ENCODE data around the gene DNAJC4. TPM values are rescaled to one million over a fixed set of nuclear protein-coding genes. Genes with fewer than 3 reads are reported as not detected.

The DNAJC4 gene
- total RNA-seq, 4 donors from 2014 or later: 52.6 to 214 (median 76.0) TPM

- 74% methylated on average over 27 of the region's 27 CpGs; no CpG with 5 or more reads in 1 of the 2 donors for WGBS, 2 donors (ENCODE audit: low coverage in 1 of 2)
- Histone ChIP-seq H3K27me3 (no peaks in the 10 kb centered on the region), H3K27ac (peak overlapping the region; percentile 97 to 99 (median 98)), H3K4me1 (peaks cover 10 to 35% (median 29%) of the 10 kb centered on the region in 4 donors), H3K36me3 (peaks cover 0 to 15% (median 3%) of the 10 kb centered on the region in 4 donors), H3K9me3 (no peaks in the 10 kb centered on the region), H3K4me3 (no peak overlapping the region)
- TF ChIP-seq POLR2AphosphoS5 (IDR thresholded peaks at IDR 0.05): no peak
- no peak for TF ChIP-seq POLR2A (IDR thresholded peaks at IDR 0.05)
- TF ChIP-seq CTCF (IDR thresholded peaks at IDR 0.05): no peak
- TF ChIP-seq EP300 (IDR thresholded peaks at IDR 0.05; ENCODE audit: low read depth): no peak
- DNase-seq: no peak
- intact Hi-C loops (cut with DNase I; ENCODE audit: low total_unique reads) (no loop called here), in situ Hi-C loops (cut with MboI; ENCODE audit: low pct_ligation_motif_present in 1 of 4, low pct_unique_long_range_greater_than_20kb in 1 of 4, low sequenced_read_pairs in 3 of 4) (no loop called here)
Measured at GRCh38 chr11:64267207-64267945, 37.0 kb downstream of the DNAJC4 start.

DNA sequence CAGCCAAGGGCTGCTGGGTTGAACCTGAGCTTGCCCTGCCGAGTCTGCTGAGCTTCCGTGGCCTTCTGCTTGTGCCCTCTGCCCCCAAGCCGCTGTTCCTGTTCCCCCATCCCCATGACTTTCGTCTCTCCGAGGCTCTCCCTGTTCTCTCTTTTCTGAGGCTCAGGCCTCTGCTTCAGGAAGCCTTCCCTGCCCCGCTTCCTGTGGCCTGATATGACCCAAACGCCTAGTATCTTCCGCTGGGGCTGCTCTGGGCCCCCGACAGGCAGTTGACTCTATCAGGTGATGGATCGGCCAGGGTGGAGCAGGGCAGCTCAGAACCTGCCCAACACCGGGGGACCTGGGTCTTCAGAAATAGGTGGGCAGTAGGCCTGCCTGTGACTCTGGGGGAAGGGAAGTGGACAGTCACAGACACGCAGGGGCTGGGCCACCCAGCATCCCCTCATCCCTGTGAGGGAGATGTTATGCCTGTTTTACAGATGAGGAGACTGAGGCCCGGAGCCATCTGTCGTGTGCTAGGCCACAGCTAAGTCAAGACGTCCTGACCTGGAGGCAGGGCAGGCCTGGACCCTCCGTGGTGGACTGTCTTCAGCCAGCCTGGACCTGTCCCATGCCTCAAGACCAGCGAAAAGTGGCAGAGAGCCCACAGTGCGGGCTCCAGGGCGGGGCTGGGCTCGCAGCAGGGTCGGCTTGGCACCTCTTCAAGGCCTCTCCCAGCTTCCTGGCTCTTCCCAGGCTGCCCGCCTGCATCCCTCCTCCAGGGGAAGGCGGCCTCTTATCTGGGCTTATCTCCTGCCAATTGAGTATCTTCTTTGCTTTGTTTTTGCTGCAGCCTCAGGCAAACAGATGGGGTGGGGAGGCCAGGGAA lies 37.9 kb downstream of the DNAJC4 start:
- H3K4me1 ChIP-seq: peaks cover 10 to 43% (median 37%) of the 10 kb centered on the region in 4 donors
- intact Hi-C loops (cut with DNase I; ENCODE audit: low total_unique reads) (no loop called here), in situ Hi-C loops (cut with MboI; ENCODE audit: low pct_ligation_motif_present in 1 of 4, low pct_unique_long_range_greater_than_20kb in 1 of 4, low sequenced_read_pairs in 3 of 4) (no loop called here)
- no peaks in the 10 kb centered on the region for H3K9me3 ChIP-seq
- H3K27ac ChIP-seq: peak overlapping the region; percentile 97 to 99 (median 98)
- 33 to 44% methylated on average over 3 to 23 of the region's 23 CpGs for WGBS, 2 donors (ENCODE audit: low coverage in 1 of 2)
- peak overlapping the region in 3 of 4 donors; percentile 64 to 85 (median 67) for H3K4me3 ChIP-seq
- H3K36me3 ChIP-seq: peaks cover 0 to 11% (median 3%) of the 10 kb centered on the region in 4 donors
- TF ChIP-seq POLR2AphosphoS5 (IDR thresholded peaks at IDR 0.05) (peak in 1 of 3 donors; percentile 3), CTCF (IDR thresholded peaks at IDR 0.05) (peak in 2 of 5 experiments; percentile 24 to 31), EP300 (IDR thresholded peaks at IDR 0.05; ENCODE audit: low read depth) (no peak), POLR2A (IDR thresholded peaks at IDR 0.05) (no peak)
- DNase-seq: peak; percentile 75
- H3K27me3 ChIP-seq: no peaks in the 10 kb centered on the region

GRCh38 chr11:64268893-64269539 lies 38.7 kb downstream of the DNAJC4 start:
- in situ Hi-C loops (cut with MboI; ENCODE audit: low pct_ligation_motif_present in 1 of 4, low pct_unique_long_range_greater_than_20kb in 1 of 4, low sequenced_read_pairs in 3 of 4): no loop called here
- Histone ChIP-seq H3K27me3 (no peaks in the 10 kb centered on the region), H3K4me1 (peaks cover 10 to 48% (median 39%) of the 10 kb centered on the region in 4 donors), H3K4me3 (peak overlapping the region; percentile 51 to 85 (median 66)), H3K9me3 (no peaks in the 10 kb centered on the region), H3K27ac (peak overlapping the region; percentile 97 to 99 (median 98)), H3K36me3 (peaks cover 0 to 8% (median 3%) of the 10 kb centered on the region in 4 donors)
- 0% methylated on average over 26 of the region's 34 CpGs; no CpG with 5 or more reads in 1 of the 2 donors for WGBS, 2 donors (ENCODE audit: low coverage in 1 of 2)
- intact Hi-C loops (cut with DNase I; ENCODE audit: low total_unique reads): no loop called here
- TF ChIP-seq CTCF (IDR thresholded peaks at IDR 0.05) (no peak), POLR2AphosphoS5 (IDR thresholded peaks at IDR 0.05) (no peak), EP300 (IDR thresholded peaks at IDR 0.05; ENCODE audit: low read depth) (no peak), POLR2A (IDR thresholded peaks at IDR 0.05) (no peak)
- DNase-seq: peak; percentile 75

Measured in transverse colon (tissue), 4 donors.